Measurements from ENCODE around the gene TSPY1.
"Not testable (repeated sequence)": the region's sequence is repeated elsewhere in the genome, so short reads cannot be mapped to it uniquely, and the experiment has no call there.

Gene TSPY1, protein sequence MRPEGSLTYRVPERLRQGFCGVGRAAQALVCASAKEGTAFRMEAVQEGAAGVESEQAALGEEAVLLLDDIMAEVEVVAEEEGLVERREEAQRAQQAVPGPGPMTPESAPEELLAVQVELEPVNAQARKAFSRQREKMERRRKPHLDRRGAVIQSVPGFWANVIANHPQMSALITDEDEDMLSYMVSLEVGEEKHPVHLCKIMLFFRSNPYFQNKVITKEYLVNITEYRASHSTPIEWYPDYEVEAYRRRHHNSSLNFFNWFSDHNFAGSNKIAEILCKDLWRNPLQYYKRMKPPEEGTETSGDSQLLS

DNA sequence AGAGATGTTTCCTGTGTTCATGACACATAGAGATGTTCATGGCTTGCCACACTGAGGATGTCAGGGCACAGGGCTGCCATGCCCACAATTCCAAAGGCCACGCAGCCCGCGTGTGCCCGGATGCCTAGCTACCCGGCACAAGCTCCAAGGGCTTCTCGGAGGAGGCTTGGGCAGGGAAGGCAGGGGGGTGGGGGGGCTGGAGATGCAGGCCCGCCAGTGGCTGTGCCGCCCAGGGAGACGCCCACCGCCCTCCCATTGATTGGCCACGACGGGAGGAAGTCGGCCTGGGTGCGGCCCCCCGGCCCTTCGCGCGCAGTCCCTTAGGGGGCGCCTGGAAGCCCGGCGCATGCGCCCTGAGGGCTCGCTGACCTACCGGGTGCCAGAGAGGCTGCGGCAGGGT lies at the start of gene TSPY1:
Gene TSPY1, plus strand, starts transcription at position 301 of the 400 bp plus-strand sequence. Its CDS starts 46 bp downstream, at position 347.
- H3K9me3 ChIP-seq (ENCODE audit: control insufficient read depth, low read length); H2AFZ ChIP-seq; H3K9ac ChIP-seq; H3K27ac ChIP-seq; H3K4me1 ChIP-seq; H3K36me3 ChIP-seq (ENCODE audit: control insufficient read depth, insufficient read depth, low read length); H3K79me2 ChIP-seq; H3K4me3 ChIP-seq (ENCODE audit: low read depth, low read length); H3K4me2 ChIP-seq (ENCODE audit: low read length); H3K27me3 ChIP-seq (ENCODE audit: control insufficient read depth, insufficient read depth, low read length): not testable (repeated sequence)

DNA sequence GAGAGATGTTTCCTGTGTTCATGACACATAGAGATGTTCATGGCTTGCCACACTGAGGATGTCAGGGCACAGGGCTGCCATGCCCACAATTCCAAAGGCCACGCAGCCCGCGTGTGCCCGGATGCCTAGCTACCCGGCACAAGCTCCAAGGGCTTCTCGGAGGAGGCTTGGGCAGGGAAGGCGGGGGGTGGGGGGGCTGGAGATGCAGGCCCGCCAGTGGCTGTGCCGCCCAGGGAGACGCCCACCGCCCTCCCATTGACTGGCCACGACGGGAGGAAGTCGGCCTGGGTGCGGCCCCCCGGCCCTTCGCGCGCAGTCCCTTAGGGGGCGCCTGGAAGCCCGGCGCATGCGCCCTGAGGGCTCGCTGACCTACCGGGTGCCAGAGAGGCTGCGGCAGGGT lies 20.2 kb downstream of the TSPY1 start, which contains the start of gene TSPY9:
Gene TSPY9, plus strand, starts transcription at position 301 of the 400 bp plus-strand sequence. Its CDS starts 46 bp downstream, at position 347.
- H2AFZ ChIP-seq; H3K9me3 ChIP-seq (ENCODE audit: control insufficient read depth, low read length); H3K36me3 ChIP-seq (ENCODE audit: control insufficient read depth, insufficient read depth, low read length); H3K27ac ChIP-seq; H3K79me2 ChIP-seq; H3K4me2 ChIP-seq (ENCODE audit: low read length); H3K9ac ChIP-seq; H3K4me1 ChIP-seq; H3K27me3 ChIP-seq (ENCODE audit: control insufficient read depth, insufficient read depth, low read length); H3K4me3 ChIP-seq (ENCODE audit: low read depth, low read length): not testable (repeated sequence)

DNA sequence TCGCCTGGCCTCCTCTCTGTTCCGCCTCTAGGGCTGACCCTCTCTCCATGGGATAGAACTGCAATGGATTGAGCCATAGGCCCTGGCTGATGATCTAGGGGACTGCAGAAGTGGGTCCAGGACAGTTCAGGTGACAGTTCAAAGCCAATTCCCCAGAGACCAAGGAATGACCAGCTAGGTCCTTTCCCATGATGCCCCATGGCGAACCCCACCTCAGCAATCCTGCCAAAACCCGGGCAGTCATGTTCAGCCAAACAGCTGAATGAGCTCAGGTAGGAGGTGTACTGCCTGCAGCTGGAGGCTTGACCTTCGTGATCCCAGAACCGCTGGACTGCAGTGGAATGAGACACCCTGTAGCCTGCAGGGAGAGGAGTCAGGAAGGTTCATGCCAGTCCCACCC lies 37.6 kb downstream of the TSPY1 start:
- not testable (repeated sequence) for H3K4me1 ChIP-seq; H3K27me3 ChIP-seq (ENCODE audit: control insufficient read depth, insufficient read depth, low read length); H3K27ac ChIP-seq; H3K79me2 ChIP-seq; H2AFZ ChIP-seq; H3K9me3 ChIP-seq (ENCODE audit: control insufficient read depth, low read length); H3K9ac ChIP-seq; H3K4me2 ChIP-seq (ENCODE audit: low read length); H3K36me3 ChIP-seq (ENCODE audit: control insufficient read depth, insufficient read depth, low read length); H3K4me3 ChIP-seq (ENCODE audit: low read depth, low read length)

DNA sequence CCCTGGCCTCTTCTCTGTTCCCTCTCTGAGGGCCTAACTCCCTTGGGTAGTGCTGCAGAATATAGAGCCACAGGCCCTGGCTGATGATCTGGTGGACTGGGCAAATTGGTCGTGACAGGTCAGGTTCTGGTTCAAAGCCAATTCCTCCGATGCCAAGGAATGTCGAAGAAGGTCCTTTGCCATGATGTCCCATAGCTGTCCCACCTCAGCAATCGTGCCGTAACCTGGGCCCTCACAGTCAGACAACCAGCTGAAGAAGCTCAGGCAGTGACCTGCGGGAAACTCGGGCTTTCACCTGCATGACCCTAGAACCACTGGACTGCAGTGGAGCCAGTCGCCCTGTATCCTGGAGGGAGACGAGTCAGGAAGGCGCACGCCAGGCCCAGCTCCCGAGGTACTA lies 49.5 kb downstream of the TSPY1 start:
- H3K36me3 ChIP-seq (ENCODE audit: control insufficient read depth, insufficient read depth, low read length); H3K27me3 ChIP-seq (ENCODE audit: control insufficient read depth, insufficient read depth, low read length); H3K9me3 ChIP-seq (ENCODE audit: control insufficient read depth, low read length); H3K4me2 ChIP-seq (ENCODE audit: low read length); H3K4me1 ChIP-seq; H3K9ac ChIP-seq; H3K27ac ChIP-seq; H2AFZ ChIP-seq; H3K4me3 ChIP-seq (ENCODE audit: low read depth, low read length); H3K79me2 ChIP-seq: not testable (repeated sequence)

All from parathyroid adenoma (tissue), 2 donors.